ENCODE results near the gene PRKCH. TPM values are rescaled to one million over a fixed set of nuclear protein-coding genes. Genes with fewer than 3 reads are reported as not detected.

The PRKCH gene
- total and polyA plus RNA-seq, 5 donors from 2014 or later = 194 to 457 (median 201) TPM

DNA sequence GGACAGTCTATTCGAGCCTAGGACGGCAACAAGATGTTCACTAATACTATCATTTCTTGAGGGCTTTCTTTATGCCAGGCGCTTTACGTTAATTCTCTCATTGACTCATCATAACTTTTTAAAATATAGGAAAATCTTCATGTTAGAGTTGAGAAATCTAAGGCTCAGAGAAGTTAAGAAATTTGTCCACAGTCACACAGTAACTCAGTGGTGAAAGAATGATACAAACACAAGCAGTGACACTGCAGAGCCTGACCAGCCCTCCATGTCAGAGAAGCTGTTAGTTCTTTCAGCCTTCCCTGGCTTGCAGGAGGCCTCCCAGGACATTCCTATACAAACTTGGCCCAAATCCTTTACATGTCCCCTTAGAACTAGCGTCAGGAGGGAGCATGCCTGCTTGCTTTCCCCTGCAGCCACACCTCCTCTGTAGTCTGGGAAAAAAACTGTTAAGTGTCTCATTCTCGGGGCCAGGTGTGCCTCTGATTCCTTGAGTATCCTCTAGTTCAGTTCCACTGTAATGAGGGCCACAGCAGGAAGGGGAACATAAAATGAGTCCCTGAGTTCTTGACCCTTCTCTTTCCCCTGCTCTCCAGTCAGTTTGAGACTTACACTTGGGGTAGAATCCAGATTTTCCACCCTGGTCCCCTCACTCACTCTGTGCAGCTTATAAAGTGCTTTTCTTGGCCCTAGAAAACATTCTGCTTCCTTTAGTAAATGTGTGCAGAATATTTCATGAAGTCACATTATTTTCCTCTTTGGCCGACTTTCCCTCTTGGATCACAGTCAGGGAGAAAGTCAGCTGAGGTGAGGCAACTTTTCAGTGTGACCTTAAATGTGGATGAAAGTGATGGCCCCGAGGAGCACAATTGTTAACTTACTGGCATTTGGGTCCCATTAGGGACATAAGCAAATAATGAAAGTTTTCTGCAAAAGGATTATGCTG is 221.7 kb downstream of the PRKCH start:
- Mint-ChIP-seq H3K4me3 (no peak overlapping the region), H3K27ac (peak overlapping the region in 2 of 3 donors; percentile 85 to 87), H3K9me3 (peaks cover 0 to 1% (median 0%) of the 10 kb centered on the region in 7 donors), H3K36me3 (peaks cover 60% of the 10 kb centered on the region), H3K4me1 (peaks cover 9 to 16% (median 13%) of the 10 kb centered on the region in 4 donors), H3K27me3 (no peaks in the 10 kb centered on the region)
- H3K36me3 ChIP-seq (ENCODE audit: control insufficient read depth, insufficient read depth, low read length) = peaks cover 93% of the 10 kb centered on the region
- no peaks in the 10 kb centered on the region for H3K9me3 ChIP-seq (ENCODE audit: control insufficient read depth in 2 of 2, low read length in 2 of 2)
- H3K27ac ChIP-seq (ENCODE audit: insufficient read depth, low read length, poor library complexity, severe bottlenecking) = no peak overlapping the region
- no peaks in the 10 kb centered on the region for H3K4me1 ChIP-seq (ENCODE audit: control insufficient read depth, insufficient read depth, low read length, poor library complexity, severe bottlenecking)
- ATAC-seq (ENCODE audit: low read depth in 2 of 2) (no peak), DNase-seq (no peak)
- no peaks in the 10 kb centered on the region for H3K27me3 ChIP-seq (ENCODE audit: control insufficient read depth, insufficient read depth, low read length)
- H3K4me3 ChIP-seq (ENCODE audit: low read depth, low read length) = no peak overlapping the region

DNA sequence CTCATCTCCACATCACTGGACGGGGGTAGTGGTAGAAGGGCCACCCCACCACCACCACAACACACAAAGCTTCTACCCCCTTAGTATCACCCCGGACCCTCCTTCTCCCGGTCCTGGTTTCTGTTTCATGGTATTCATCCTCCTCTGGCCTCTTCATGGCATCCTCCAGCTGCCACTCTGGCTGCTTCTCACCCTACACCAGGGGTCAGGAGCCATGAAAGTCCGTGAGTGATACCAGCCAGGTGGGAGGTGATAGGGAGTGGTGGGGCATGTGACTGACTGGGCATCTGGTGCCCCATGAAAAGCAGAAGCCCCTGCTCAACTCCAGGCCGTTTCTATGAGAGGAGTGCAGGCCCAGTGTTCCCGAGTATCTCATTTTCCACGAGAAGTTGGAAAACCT is 222.6 kb downstream of the PRKCH start:
- no peaks in the 10 kb centered on the region for H3K9me3 ChIP-seq (ENCODE audit: control insufficient read depth in 2 of 2, low read length in 2 of 2)
- H3K9me3 Mint-ChIP-seq = peaks cover 0 to 1% (median 0%) of the 10 kb centered on the region in 7 donors
- H3K4me1 ChIP-seq (ENCODE audit: control insufficient read depth, insufficient read depth, low read length, poor library complexity, severe bottlenecking) = no peaks in the 10 kb centered on the region
- H3K4me3 ChIP-seq (ENCODE audit: low read depth, low read length) = no peak overlapping the region
- H3K4me1 Mint-ChIP-seq = peaks cover 5 to 16% (median 11%) of the 10 kb centered on the region in 4 donors
- peak overlapping the region; percentile 17 for H3K27ac ChIP-seq (ENCODE audit: insufficient read depth, low read length, poor library complexity, severe bottlenecking)
- DNase-seq = no peak
- H3K27me3 Mint-ChIP-seq = no peaks in the 10 kb centered on the region
- H3K36me3 Mint-ChIP-seq = peaks cover 57% of the 10 kb centered on the region
- H3K27me3 ChIP-seq (ENCODE audit: control insufficient read depth, insufficient read depth, low read length) = no peaks in the 10 kb centered on the region
- H3K4me3 Mint-ChIP-seq = no peak overlapping the region
- peak overlapping the region in 2 of 3 donors; percentile 85 to 87 for H3K27ac Mint-ChIP-seq
- H3K36me3 ChIP-seq (ENCODE audit: control insufficient read depth, insufficient read depth, low read length) = peaks cover 94% of the 10 kb centered on the region
- no peak for ATAC-seq (ENCODE audit: low read depth in 2 of 2)

DNA sequence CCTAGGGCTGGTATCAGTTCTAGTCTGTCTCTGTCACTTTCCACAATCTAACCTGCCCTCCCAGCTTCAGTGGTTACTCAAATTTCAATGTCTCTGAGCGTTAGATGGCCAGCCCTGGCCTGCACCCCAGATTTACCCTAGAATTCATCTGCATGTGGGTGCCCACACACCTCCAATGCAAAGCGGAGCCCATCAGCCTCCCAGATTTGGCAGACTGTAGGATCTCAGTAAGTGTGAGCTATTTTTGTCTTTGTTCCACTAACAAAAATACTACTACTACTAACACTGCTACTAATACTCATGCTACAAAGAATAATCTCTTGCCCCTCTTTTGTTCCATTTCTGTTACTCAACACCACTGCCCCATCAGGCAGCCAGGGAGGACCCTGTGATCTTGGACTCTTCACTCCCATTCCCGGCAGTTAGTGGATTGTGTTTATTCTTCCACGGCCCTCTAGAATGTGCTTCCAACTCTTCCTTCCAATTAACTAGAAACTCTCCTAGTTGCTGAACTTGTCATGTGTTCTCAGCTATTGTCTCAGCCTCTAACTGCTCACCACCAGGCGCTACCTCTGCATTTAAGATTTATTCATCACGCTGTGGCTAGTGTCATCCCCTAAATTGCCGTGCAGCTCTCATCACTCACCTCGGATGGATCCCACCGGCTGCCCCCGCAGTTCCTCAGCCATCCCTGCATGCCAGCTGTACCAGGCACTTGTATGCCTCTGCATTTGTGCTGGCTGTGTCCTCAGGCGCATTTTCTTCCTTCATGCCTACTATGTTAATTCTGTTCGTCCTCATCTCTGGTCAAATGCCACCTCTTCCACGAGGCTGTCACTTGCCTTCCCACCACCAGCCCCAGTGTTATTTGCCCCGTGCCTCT is 223.3 kb downstream of the PRKCH start:
- peak overlapping the region in 1 of 4 donors; percentile 88 for H3K4me3 Mint-ChIP-seq
- peaks cover 4 to 16% (median 13%) of the 10 kb centered on the region in 4 donors for H3K4me1 Mint-ChIP-seq
- Histone ChIP-seq H3K27me3 (ENCODE audit: control insufficient read depth, insufficient read depth, low read length) (no peaks in the 10 kb centered on the region), H3K4me1 (ENCODE audit: control insufficient read depth, insufficient read depth, low read length, poor library complexity, severe bottlenecking) (no peaks in the 10 kb centered on the region), H3K4me3 (ENCODE audit: low read depth, low read length) (no peak overlapping the region), H3K27ac (ENCODE audit: insufficient read depth, low read length, poor library complexity, severe bottlenecking) (no peak overlapping the region), H3K9me3 (ENCODE audit: control insufficient read depth in 2 of 2, low read length in 2 of 2) (no peaks in the 10 kb centered on the region), H3K36me3 (ENCODE audit: control insufficient read depth, insufficient read depth, low read length) (peaks cover 94% of the 10 kb centered on the region)
- H3K9me3 Mint-ChIP-seq = peaks cover 0 to 1% (median 0%) of the 10 kb centered on the region in 7 donors
- peaks cover 61% of the 10 kb centered on the region for H3K36me3 Mint-ChIP-seq
- peak overlapping the region; percentile 22 to 85 (median 60) for H3K27ac Mint-ChIP-seq
- H3K27me3 Mint-ChIP-seq = no peaks in the 10 kb centered on the region
- ATAC-seq (ENCODE audit: low read depth in 2 of 2) (no peak), DNase-seq (no peak)

DNA sequence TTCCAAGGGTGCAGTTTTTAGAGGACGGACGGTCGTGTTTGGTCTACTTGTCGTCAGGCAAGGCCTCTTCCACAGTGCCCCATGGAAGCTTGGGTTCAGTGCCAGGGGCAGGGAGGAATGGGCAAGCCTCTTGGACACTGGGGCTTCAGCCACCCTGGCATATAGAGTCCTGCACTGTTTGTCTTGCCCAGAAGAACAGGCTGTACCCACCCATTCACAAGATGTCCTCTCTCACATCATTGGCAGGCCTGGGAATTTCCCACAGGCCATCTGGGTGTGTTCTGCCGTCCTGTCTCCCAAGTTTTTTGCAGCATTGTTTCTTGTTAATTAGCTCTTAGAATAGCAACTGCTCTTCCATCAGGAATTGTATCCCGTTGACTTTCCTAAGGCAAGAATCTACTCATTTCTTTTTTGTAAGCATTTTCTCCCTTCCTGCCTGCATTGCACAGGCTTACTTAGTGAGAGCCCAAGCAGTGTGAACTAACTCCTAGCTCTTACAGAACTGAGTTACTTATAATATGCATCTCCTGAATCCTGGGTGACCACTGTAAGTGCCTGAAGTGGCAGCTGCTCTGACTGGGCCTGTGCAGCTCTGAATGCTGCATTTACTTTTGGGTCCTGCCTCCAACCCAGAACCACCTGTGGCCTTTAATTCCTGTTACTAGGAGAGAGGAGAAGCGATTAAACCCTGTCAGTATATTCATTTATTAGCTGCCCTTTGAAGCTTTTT is 224.5 kb downstream of the PRKCH start:
- H3K36me3 ChIP-seq (ENCODE audit: control insufficient read depth, insufficient read depth, low read length) = peaks cover 94% of the 10 kb centered on the region
- Mint-ChIP-seq H3K27ac (peak overlapping the region; percentile 32 to 87 (median 85)), H3K4me3 (peak overlapping the region in 1 of 4 donors; percentile 35)

DNA sequence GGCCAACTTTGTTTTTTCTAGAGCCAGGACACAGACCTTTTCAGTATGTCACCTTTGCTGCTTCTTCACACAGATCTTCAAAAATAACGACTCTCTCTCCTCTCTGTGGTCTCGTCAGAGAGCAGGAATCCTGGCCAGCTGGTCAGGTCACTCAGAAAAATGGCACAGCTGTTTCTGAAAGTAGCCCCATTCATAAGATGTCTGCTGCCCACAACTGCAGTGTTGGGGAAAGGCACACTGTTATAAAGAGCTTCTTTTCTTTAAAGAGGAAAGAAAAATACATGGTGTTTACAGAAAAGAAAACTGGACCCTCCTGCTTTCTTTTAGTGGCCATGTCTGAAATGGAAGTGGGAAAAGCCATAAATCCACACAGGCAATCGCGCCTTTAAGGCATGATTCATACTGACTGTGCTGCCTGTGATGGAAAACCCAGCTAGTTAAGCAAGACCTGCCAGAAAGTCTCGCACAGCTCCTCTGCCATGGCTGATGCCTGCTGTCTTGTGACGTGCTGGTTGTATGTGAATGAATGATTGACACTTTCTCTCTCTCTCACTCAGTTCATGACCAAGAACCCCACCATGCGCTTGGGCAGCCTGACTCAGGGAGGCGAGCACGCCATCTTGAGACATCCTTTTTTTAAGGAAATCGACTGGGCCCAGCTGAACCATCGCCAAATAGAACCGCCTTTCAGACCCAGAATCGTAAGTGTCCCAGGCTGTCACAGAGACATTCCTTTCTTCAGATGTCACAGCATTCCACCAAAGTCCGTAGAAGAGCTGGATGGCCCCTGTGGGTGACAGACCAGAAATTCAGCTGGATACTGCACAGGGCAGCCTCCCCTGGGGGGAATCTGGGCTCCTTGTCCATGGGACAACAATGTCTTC is 226.0 kb downstream of the PRKCH start:
- H3K27me3 Mint-ChIP-seq = no peaks in the 10 kb centered on the region
- Histone ChIP-seq H3K4me3 (ENCODE audit: low read depth, low read length) (no peak overlapping the region), H3K4me1 (ENCODE audit: control insufficient read depth, insufficient read depth, low read length, poor library complexity, severe bottlenecking) (peaks cover under 1% of the 10 kb centered on the region), H3K36me3 (ENCODE audit: control insufficient read depth, insufficient read depth, low read length) (peaks cover 96% of the 10 kb centered on the region), H3K27ac (ENCODE audit: insufficient read depth, low read length, poor library complexity, severe bottlenecking) (no peak overlapping the region), H3K9me3 (ENCODE audit: control insufficient read depth in 2 of 2, low read length in 2 of 2) (no peaks in the 10 kb centered on the region), H3K27me3 (ENCODE audit: control insufficient read depth, insufficient read depth, low read length) (no peaks in the 10 kb centered on the region)
- peaks cover 67% of the 10 kb centered on the region for H3K36me3 Mint-ChIP-seq
- peaks cover 16 to 33% (median 28%) of the 10 kb centered on the region in 4 donors for H3K4me1 Mint-ChIP-seq
- peak overlapping the region in 2 of 3 donors; percentile 62 to 67 for H3K27ac Mint-ChIP-seq
- DNase-seq (no peak), ATAC-seq (ENCODE audit: low read depth in 2 of 2) (no peak)
- peak overlapping the region in 2 of 4 donors; percentile 74 to 80 for H3K4me3 Mint-ChIP-seq
- peaks cover 0 to 1% (median 0%) of the 10 kb centered on the region in 7 donors for H3K9me3 Mint-ChIP-seq

More for the DNA sequence above, 224.5 kb downstream of the PRKCH start:
- Histone ChIP-seq H3K27me3 (ENCODE audit: control insufficient read depth, insufficient read depth, low read length) (no peaks in the 10 kb centered on the region), H3K4me3 (ENCODE audit: low read depth, low read length) (no peak overlapping the region), H3K4me1 (ENCODE audit: control insufficient read depth, insufficient read depth, low read length, poor library complexity, severe bottlenecking) (no peaks in the 10 kb centered on the region), H3K27ac (ENCODE audit: insufficient read depth, low read length, poor library complexity, severe bottlenecking) (no peak overlapping the region), H3K9me3 (ENCODE audit: control insufficient read depth in 2 of 2, low read length in 2 of 2) (no peaks in the 10 kb centered on the region)
- H3K27me3 Mint-ChIP-seq = no peaks in the 10 kb centered on the region
- ATAC-seq (ENCODE audit: low read depth in 2 of 2) = no peak
- no peak for DNase-seq
- peaks cover 0 to 1% (median 0%) of the 10 kb centered on the region in 7 donors for H3K9me3 Mint-ChIP-seq
- H3K36me3 Mint-ChIP-seq = peaks cover 63% of the 10 kb centered on the region
- peaks cover 7 to 22% (median 18%) of the 10 kb centered on the region in 4 donors for H3K4me1 Mint-ChIP-seq

DNA sequence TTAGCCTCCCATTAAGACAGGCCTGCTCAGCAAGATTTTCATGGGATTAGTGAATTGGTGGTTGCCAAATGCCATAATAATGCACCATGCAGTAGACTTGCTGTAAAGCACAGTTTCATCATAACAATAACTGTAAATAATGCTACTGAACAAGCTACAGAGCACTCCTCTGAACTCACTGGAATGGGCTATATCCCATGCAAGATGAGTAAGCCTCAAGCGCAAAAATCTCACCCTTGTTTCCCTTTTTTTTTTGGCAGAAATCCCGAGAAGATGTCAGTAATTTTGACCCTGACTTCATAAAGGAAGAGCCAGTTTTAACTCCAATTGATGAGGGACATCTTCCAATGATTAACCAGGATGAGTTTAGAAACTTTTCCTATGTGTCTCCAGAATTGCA is 228.0 kb downstream of the PRKCH start:
- Histone ChIP-seq H3K36me3 (ENCODE audit: control insufficient read depth, insufficient read depth, low read length) (peaks cover 78% of the 10 kb centered on the region), H3K9me3 (ENCODE audit: control insufficient read depth in 2 of 2, low read length in 2 of 2) (no peaks in the 10 kb centered on the region), H3K4me1 (ENCODE audit: control insufficient read depth, insufficient read depth, low read length, poor library complexity, severe bottlenecking) (peaks cover 8% of the 10 kb centered on the region), H3K27me3 (ENCODE audit: control insufficient read depth, insufficient read depth, low read length) (no peaks in the 10 kb centered on the region), H3K4me3 (ENCODE audit: low read depth, low read length) (no peak overlapping the region), H3K27ac (ENCODE audit: insufficient read depth, low read length, poor library complexity, severe bottlenecking) (no peak overlapping the region)
- no peak for ATAC-seq (ENCODE audit: low read depth in 2 of 2)
- H3K9me3 Mint-ChIP-seq = peaks cover 0 to 1% (median 0%) of the 10 kb centered on the region in 7 donors
- H3K4me1 Mint-ChIP-seq = peaks cover 14 to 49% (median 38%) of the 10 kb centered on the region in 4 donors
- H3K27ac Mint-ChIP-seq = peak overlapping the region in 2 of 3 donors; percentile 48 to 87
- H3K27me3 Mint-ChIP-seq = no peaks in the 10 kb centered on the region
- no peak for DNase-seq
- peaks cover 60% of the 10 kb centered on the region for H3K36me3 Mint-ChIP-seq
- H3K4me3 Mint-ChIP-seq = no peak overlapping the region

All from CD4-positive, CD25-positive, alpha-beta regulatory T cell (primary cell).